ENCODE results near the gene VARS2.
A peak's percentile ranks its signal among the peaks of the same experiment; 100 is the strongest.

VARS2 gene

DNA sequence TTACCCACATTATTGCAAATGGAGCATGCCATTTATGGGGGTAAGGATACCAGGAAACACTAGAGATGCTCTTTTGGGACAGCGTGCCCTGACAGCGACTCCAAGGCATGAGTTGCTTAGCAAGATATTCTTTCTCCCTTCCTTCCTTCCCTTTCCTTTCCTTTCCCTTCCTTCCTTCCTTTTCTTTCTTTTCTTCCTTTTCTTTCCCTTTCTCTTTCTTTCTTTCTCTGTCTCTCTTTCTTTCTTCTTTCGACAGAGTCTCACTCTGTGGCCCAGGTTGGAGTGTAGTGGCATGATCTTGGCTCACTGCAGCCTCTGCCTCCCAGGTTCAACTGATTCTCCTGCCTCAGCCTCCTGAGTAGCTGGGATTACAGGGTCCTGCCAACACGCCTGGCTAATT, 30.0 kb downstream of the VARS2 start:
- Mint-ChIP-seq H3K36me3 (ENCODE audit: low read depth) (no peaks in the 10 kb centered on the region), H3K27ac (peak overlapping the region in 1 of 3 experiments; percentile 43), H3K4me1 (peaks cover 5% of the 10 kb centered on the region), H3K9me3 (no peaks in the 10 kb centered on the region), H3K4me3 (no peak overlapping the region), H3K27me3 (ENCODE audit: low read depth) (peaks cover 40% of the 10 kb centered on the region)
- TF ChIP-seq, protein P1, sequence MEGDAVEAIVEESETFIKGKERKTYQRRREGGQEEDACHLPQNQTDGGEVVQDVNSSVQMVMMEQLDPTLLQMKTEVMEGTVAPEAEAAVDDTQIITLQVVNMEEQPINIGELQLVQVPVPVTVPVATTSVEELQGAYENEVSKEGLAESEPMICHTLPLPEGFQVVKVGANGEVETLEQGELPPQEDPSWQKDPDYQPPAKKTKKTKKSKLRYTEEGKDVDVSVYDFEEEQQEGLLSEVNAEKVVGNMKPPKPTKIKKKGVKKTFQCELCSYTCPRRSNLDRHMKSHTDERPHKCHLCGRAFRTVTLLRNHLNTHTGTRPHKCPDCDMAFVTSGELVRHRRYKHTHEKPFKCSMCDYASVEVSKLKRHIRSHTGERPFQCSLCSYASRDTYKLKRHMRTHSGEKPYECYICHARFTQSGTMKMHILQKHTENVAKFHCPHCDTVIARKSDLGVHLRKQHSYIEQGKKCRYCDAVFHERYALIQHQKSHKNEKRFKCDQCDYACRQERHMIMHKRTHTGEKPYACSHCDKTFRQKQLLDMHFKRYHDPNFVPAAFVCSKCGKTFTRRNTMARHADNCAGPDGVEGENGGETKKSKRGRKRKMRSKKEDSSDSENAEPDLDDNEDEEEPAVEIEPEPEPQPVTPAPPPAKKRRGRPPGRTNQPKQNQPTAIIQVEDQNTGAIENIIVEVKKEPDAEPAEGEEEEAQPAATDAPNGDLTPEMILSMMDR (IDR thresholded peaks at IDR 0.05; ENCODE audit: unreplicated experiment in 3 of 3) = no peak

DNA sequence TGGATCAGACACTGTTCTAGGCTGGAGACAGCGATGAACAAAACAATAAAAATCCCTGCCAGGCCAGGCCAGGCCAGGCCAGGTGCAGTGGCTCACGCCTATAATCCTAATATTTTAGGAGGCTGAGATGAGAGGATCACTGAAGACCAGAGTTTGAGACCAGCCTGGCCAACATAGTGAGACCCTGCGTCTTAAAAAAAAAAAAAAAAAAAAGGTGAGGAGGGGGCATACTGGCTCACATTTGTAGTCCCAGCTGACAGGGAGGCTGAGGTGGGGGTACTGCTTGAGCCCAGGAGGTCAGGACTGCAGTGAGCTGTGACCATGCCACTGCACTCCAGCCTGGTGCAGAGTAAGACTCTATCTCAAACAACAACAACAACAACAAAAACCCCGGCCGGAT, 31.2 kb downstream of the VARS2 start:
- TF ChIP-seq, protein P1 (IDR thresholded peaks at IDR 0.05; ENCODE audit: unreplicated experiment in 3 of 3) = no peak
- Mint-ChIP-seq H3K4me3 (no peak overlapping the region), H3K27ac (no peak overlapping the region)

DNA sequence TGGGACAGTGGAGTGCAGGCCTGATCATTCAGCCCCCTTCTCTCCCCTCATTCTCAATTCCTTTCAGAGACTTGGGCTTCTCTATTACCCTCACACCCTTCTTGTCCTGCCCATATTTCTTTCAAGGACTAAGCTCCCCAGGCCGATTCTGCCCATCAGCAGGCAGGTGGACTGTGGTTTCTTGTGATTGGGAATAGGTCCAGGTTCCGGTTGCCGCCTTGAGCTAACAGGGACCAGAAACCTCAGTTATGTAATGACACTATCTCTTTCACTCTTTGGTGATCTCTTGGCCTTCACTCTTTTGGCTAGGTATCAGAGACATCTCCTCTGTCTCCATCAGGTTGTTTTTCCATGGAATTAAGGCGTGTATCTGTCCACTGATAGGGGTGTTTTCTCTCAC, 33.2 kb downstream of the VARS2 start:
- peaks cover 15% of the 10 kb centered on the region for H3K9me3 Mint-ChIP-seq
- H3K36me3 Mint-ChIP-seq (ENCODE audit: low read depth) = no peaks in the 10 kb centered on the region

More for the DNA sequence above, 31.2 kb downstream of the VARS2 start:
- H3K9me3 Mint-ChIP-seq = peaks cover 2% of the 10 kb centered on the region
- H3K4me1 Mint-ChIP-seq = peaks cover 5% of the 10 kb centered on the region
- H3K27me3 Mint-ChIP-seq (ENCODE audit: low read depth) = peaks cover 36% of the 10 kb centered on the region
- H3K36me3 Mint-ChIP-seq (ENCODE audit: low read depth) = no peaks in the 10 kb centered on the region

DNA sequence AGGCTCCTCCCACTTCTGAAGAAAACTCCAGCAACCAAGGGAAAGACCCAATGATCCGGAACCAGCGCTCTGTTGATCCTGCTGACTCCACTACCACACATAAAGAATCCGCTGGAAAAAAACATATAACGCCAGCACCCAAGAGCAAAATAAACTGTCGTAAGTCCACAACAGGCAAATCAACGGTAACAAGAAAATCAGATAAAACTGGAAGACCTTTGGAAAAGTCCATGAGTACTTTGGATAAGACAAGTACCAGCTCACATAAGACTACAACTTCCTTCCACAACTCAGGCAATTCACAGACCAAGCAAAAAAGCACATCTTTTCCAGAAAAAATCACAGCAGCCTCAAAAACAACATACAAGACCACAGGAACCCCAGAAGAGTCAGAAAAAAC, 34.8 kb downstream of the VARS2 start:
- peaks cover 51% of the 10 kb centered on the region for H3K27me3 Mint-ChIP-seq (ENCODE audit: low read depth)
- H3K4me1 Mint-ChIP-seq = no peaks in the 10 kb centered on the region
- peaks cover 15% of the 10 kb centered on the region for H3K9me3 Mint-ChIP-seq
- TF ChIP-seq, protein P1 (IDR thresholded peaks at IDR 0.05; ENCODE audit: unreplicated experiment in 3 of 3) = no peak
- no peak overlapping the region for H3K27ac Mint-ChIP-seq
- no peak overlapping the region for H3K4me3 Mint-ChIP-seq
- no peaks in the 10 kb centered on the region for H3K36me3 Mint-ChIP-seq (ENCODE audit: low read depth)

More for the DNA sequence above, 33.2 kb downstream of the VARS2 start:
- no peak overlapping the region for H3K4me3 Mint-ChIP-seq
- H3K27ac Mint-ChIP-seq = no peak overlapping the region
- H3K4me1 Mint-ChIP-seq = peaks cover 5% of the 10 kb centered on the region
- H3K27me3 Mint-ChIP-seq (ENCODE audit: low read depth) = peaks cover 48% of the 10 kb centered on the region
- TF ChIP-seq, protein P1 (IDR thresholded peaks at IDR 0.05; ENCODE audit: unreplicated experiment in 3 of 3) = no peak

DNA sequence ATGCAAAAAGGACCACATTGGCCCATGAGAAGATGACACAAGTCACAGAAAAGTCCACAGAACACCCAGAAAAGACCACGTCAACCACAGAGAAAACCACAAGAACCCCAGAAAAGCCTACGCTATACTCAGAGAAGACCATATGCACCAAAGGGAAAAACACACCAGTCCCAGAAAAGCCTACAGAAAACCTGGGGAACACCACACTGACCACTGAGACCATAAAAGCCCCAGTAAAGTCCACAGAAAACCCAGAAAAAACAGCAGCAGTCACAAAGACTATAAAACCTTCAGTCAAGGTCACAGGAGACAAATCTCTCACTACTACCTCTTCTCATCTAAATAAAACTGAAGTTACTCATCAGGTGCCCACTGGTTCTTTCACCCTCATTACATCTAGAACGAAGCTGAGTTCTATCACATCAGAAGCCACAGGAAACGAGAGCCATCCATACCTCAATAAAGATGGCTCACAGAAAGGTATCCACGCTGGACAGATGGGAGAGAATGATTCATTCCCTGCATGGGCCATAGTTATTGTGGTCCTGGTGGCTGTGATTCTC, 38.0 kb downstream of the VARS2 start:
- peaks cover 61% of the 10 kb centered on the region for H3K27me3 Mint-ChIP-seq (ENCODE audit: low read depth)
- H3K36me3 Mint-ChIP-seq (ENCODE audit: low read depth) = no peaks in the 10 kb centered on the region
- TF ChIP-seq, protein P1 (IDR thresholded peaks at IDR 0.05; ENCODE audit: unreplicated experiment in 3 of 3) = no peak
- H3K27ac Mint-ChIP-seq = no peak overlapping the region
- H3K4me1 Mint-ChIP-seq = peaks cover 10% of the 10 kb centered on the region
- H3K4me3 Mint-ChIP-seq = no peak overlapping the region
- H3K9me3 Mint-ChIP-seq = peaks cover 15% of the 10 kb centered on the region

All from nephron (organoid).